HepG2 (cell line): Measurements from ENCODE around the gene CKS1B. TPM values are rescaled to one million over a fixed set of nuclear protein-coding genes. Genes with fewer than 3 reads are reported as not detected.

Experiments
- CREB1 ChIP-seq, 2 experiments: fragments of 450-650 bp in 1 of 2; IDR thresholded peaks; 2 replicates each; pipeline ENCODE4 v1.6.1; 2016 to 2017; ENCODE audit warnings: control low read depth in 1 of 2, mild to moderate bottlenecking in 1 of 2, missing compliant biosample characterization in 1 of 2, missing genetic modification characterization in 1 of 2
- HNF4A ChIP-seq: sonication (generic); formaldehyde crosslinking; IDR thresholded peaks from 2 replicates; pipeline ENCODE4 v1.4.0; 2020; ENCODE audit warnings: missing genetic modification reagents
- KDM3A ChIP-seq: IDR thresholded peaks from 2 replicates; pipeline ENCODE4 v1.6.1; 2018; ENCODE audit warnings: low read depth, missing compliant biosample characterization
- MAZ ChIP-seq, 2 experiments: sonication (generic) in 1 of 2; formaldehyde crosslinking in 1 of 2; IDR thresholded peaks; 2 replicates each; pipeline versions ENCODE4 v1.5.0 to v1.6.1; 2012 to 2020; ENCODE audit warnings: low read depth in 2 of 2, mild to moderate bottlenecking in 2 of 2, borderline replicate concordance in 1 of 2, improper control_type of control experiment in 1 of 2, low read length in 1 of 2, missing genetic modification reagents in 1 of 2, moderate library complexity in 1 of 2
- MEF2D ChIP-seq: sonication (generic); formaldehyde crosslinking; IDR thresholded peaks from 2 replicates; pipeline ENCODE4 v1.5.1; 2020; ENCODE audit warnings: mild to moderate bottlenecking, missing genetic modification reagents
- SAP130 ChIP-seq: IDR thresholded peaks from 2 replicates; pipeline ENCODE4 v1.6.1; 2016; ENCODE audit warnings: low read depth
- SATB2 ChIP-seq: sonication (generic); formaldehyde crosslinking; IDR thresholded peaks from 2 replicates; pipeline ENCODE4 v1.5.0; 2020; ENCODE audit warnings: missing genetic modification reagents
- SP140L ChIP-seq: sonication (generic); formaldehyde crosslinking; IDR thresholded peaks from 2 replicates; pipeline ENCODE4 v1.4.0; 2020; ENCODE audit warnings: missing genetic modification reagents, borderline replicate concordance
- SP5 ChIP-seq: IDR thresholded peaks from 2 replicates; pipeline ENCODE4 v1.6.1; 2016; ENCODE audit warnings: low read depth, borderline replicate concordance
- SPEN ChIP-seq: sonication (generic); formaldehyde crosslinking; IDR thresholded peaks from 2 replicates; pipeline ENCODE4 v1.5.1; 2020; ENCODE audit warnings: low read depth, mild to moderate bottlenecking, missing genetic modification reagents
- TEAD3 ChIP-seq: optimal IDR thresholded peaks from 2 replicates; pipeline ENCODE3; 2016; ENCODE audit warnings: borderline replicate concordance
- YEATS2 ChIP-seq: sonication (generic); formaldehyde crosslinking; IDR thresholded peaks from 2 replicates; pipeline ENCODE4 v1.4.0; 2020; ENCODE audit warnings: missing genetic modification reagents, borderline replicate concordance
- ZNF317 ChIP-seq: sonication (generic); formaldehyde crosslinking; IDR thresholded peaks from 2 replicates; pipeline ENCODE4 v1.5.0; 2020; ENCODE audit warnings: mild to moderate bottlenecking, missing genetic modification reagents
- ZNF331 ChIP-seq: sonication (generic); formaldehyde crosslinking; IDR thresholded peaks from 2 replicates; pipeline ENCODE4 v1.4.0; 2020; ENCODE audit warnings: missing genetic modification reagents
- ZNF33A ChIP-seq: sonication (generic); formaldehyde crosslinking; IDR thresholded peaks from 2 replicates; pipeline ENCODE4 v1.5.1; 2020; ENCODE audit warnings: missing genetic modification reagents, mild to moderate bottlenecking, moderate library complexity, borderline replicate concordance
- ZNF496 ChIP-seq: sonication (generic); formaldehyde crosslinking; IDR thresholded peaks from 2 replicates; pipeline ENCODE4 v1.8.1; 2023; ENCODE audit warnings: mild to moderate bottlenecking, moderate library complexity, missing genetic modification reagents; ENCODE audit not compliant: insufficient replicate concordance
- ZNF558 ChIP-seq: sonication (generic); formaldehyde crosslinking; IDR thresholded peaks from 2 replicates; pipeline ENCODE4 v1.9.0; 2022; ENCODE audit warnings: mild to moderate bottlenecking, missing genetic modification reagents, borderline replicate concordance
- ZNF737 ChIP-seq: sonication (generic); formaldehyde crosslinking; IDR thresholded peaks from 2 replicates; pipeline ENCODE4 v1.5.0; 2020; ENCODE audit warnings: missing genetic modification reagents, mild to moderate bottlenecking, borderline replicate concordance
- ZSCAN22 ChIP-seq: sonication (generic); formaldehyde crosslinking; IDR thresholded peaks from 2 replicates; pipeline ENCODE4 v1.4.0; 2020; ENCODE audit warnings: mild to moderate bottlenecking, missing genetic modification reagents
- polyA plus RNA-seq, 8 experiments: library from polyadenylated mRNA; depleted of rRNA in 3 of 8; stranded (reverse) in 7 of 8; unstranded in 1 of 8; fragments of >200 nt; fragmentation: Illumina TruSeq in 4 of 8; extraction: Trizol in 4 of 8; gene quantifications; 2 replicates each; pipeline versions ENCODE4 v1.2.1 to v1.2.3, GENCODE V29; 2011 to 2016; ENCODE audit warnings: low read depth in 4 of 8, missing spikeins in 1 of 8, mixed read lengths in 1 of 8; ENCODE audit not compliant: insufficient read depth in 1 of 8
- total RNA-seq, 5 experiments: library from RNA; depleted of rRNA; stranded (reverse); fragments of >200 nt; fragmentation: Illumina TruSeq; extraction: Trizol; gene quantifications; 2 replicates each; pipeline ENCODE4 v1.2.3, GENCODE V29; 2016; ENCODE audit warnings: low read depth in 1 of 5
- TF ChIP-seq, protein P1 (sequence below): sonication (generic); formaldehyde crosslinking; IDR thresholded peaks from 2 replicates; pipeline ENCODE4 v1.5.0; 2020; ENCODE audit warnings: missing genetic modification reagents
- TF ChIP-seq, protein P2 (sequence below): sonication (generic); formaldehyde crosslinking; IDR thresholded peaks from 2 replicates; pipeline ENCODE4 v1.4.0; 2020; ENCODE audit warnings: missing genetic modification reagents
- TF ChIP-seq, protein P3 (sequence below): sonication (generic); formaldehyde crosslinking; IDR thresholded peaks from 2 replicates; pipeline ENCODE4 v1.8.1; 2023; ENCODE audit warnings: missing genetic modification reagents, inconsistent platforms, borderline replicate concordance
- TF ChIP-seq, protein P4 (sequence below): sonication (generic); formaldehyde crosslinking; IDR thresholded peaks from 2 replicates; pipeline ENCODE4 v1.5.0; 2020; ENCODE audit warnings: missing genetic modification reagents, mild to moderate bottlenecking, borderline replicate concordance
- TF ChIP-seq, protein P5 (sequence below), 2 experiments: sonication (generic) in 1 of 2; formaldehyde crosslinking in 1 of 2; IDR thresholded peaks; 2 replicates each; pipeline versions ENCODE4 v1.5.1 to v1.6.1; 2011 to 2020; ENCODE audit warnings: borderline replicate concordance in 1 of 2, low read depth in 1 of 2, low read length in 1 of 2, mild to moderate bottlenecking in 1 of 2, missing genetic modification reagents in 1 of 2, moderate library complexity in 1 of 2

The CKS1B gene
- total and polyA plus RNA-seq, 2 of the 13 experiments (the other 11 are each of a cell fraction or from before 2014, with no cell fraction given) = 217 to 222 TPM

DNA sequence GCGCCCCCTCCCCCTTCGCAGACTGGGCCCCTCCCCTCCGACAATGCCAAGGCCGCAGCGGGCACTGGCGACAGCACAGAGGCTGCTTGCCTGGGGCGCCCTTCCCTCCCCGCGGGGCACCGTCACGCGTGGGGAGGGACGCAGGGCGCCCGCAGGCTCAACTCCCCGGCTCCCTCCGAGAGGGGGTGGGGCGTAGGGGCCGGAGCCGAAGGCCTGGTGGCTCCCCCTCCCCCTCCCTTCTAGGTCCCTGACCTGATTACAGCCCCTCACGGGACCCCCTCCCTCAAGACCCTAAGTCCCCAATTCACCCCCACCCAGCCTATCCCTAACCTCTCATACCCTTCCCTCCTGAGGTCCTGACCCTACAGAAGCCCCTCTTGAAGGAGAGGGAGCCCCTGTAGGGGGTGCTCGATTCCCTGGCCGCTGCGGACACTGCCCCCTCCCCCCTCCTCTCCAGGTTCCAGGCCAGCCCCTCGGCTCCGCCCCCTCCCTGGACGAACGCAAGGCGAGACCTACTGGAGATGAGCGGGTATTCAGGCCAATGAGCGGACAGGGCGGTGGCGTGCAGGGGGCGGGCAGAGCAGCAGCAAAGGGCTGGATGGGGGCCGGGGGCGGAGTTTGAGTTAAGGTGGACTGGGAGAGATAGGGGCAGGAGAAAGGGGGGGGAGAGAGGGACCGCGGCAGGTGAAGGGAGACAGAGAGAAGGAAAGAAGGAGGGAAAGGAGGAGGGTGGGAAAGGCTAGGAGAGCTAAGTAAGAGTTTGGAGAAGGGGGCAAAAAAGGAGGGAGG lies 27.4 kb downstream of the CKS1B start (continued):
- TF ChIP-seq MAZ (IDR thresholded peaks at IDR 0.05; ENCODE audit: borderline replicate concordance, low read depth, low read length) (peak; percentile 87), MAZ (CRISPR knock-in tag; IDR thresholded peaks at IDR 0.05; ENCODE audit: low read depth) (peak; percentile 34; the same call in 1 of the 2 replicates), YEATS2 (CRISPR knock-in tag) (no peak), SAP130 (CRISPR knock-in tag) (no peak; the same call in 1 of the 2 replicates), ZNF737 (0 out of 2 replicates have a peak, but pooled peaks have one; percentile 79), CREB1 (IDR thresholded peaks at IDR 0.05) (peak; percentile 73; the same call in 1 of the 2 replicates), CREB1 (CRISPR knock-in tag; IDR thresholded peaks at IDR 0.05) (peak; percentile 74), SP5 (CRISPR knock-in tag) (peak; percentile 71), ZNF331 (CRISPR knock-in tag) (no peak), ZNF317 (no peak), KDM3A (CRISPR knock-in tag) (0 out of 2 replicates have a peak, but pooled peaks have one; percentile 25), ZNF558 (CRISPR knock-in tag) (no peak), MEF2D (no peak), ZNF33A (CRISPR knock-in tag) (no peak), TEAD3 (CRISPR knock-in tag) (no peak), HNF4A (CRISPR knock-in tag) (no peak), SP140L (CRISPR knock-in tag) (no peak), ZNF496 (no peak), ZSCAN22 (CRISPR knock-in tag) (no peak), SPEN (CRISPR knock-in tag) (no peak), SATB2 (no peak)
- TF ChIP-seq, protein P1, sequence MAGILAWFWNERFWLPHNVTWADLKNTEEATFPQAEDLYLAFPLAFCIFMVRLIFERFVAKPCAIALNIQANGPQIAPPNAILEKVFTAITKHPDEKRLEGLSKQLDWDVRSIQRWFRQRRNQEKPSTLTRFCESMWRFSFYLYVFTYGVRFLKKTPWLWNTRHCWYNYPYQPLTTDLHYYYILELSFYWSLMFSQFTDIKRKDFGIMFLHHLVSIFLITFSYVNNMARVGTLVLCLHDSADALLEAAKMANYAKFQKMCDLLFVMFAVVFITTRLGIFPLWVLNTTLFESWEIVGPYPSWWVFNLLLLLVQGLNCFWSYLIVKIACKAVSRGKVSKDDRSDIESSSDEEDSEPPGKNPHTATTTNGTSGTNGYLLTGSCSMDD (CRISPR knock-in tag) = no peak
- TF ChIP-seq, protein P2, sequence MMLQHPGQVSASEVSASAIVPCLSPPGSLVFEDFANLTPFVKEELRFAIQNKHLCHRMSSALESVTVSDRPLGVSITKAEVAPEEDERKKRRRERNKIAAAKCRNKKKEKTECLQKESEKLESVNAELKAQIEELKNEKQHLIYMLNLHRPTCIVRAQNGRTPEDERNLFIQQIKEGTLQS (CRISPR knock-in tag) = no peak
- TF ChIP-seq, protein P3, sequence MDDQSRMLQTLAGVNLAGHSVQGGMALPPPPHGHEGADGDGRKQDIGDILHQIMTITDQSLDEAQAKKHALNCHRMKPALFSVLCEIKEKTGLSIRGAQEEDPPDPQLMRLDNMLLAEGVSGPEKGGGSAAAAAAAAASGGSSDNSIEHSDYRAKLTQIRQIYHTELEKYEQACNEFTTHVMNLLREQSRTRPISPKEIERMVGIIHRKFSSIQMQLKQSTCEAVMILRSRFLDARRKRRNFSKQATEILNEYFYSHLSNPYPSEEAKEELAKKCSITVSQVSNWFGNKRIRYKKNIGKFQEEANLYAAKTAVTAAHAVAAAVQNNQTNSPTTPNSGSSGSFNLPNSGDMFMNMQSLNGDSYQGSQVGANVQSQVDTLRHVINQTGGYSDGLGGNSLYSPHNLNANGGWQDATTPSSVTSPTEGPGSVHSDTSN (CRISPR knock-in tag) = no peak
- TF ChIP-seq, protein P4, sequence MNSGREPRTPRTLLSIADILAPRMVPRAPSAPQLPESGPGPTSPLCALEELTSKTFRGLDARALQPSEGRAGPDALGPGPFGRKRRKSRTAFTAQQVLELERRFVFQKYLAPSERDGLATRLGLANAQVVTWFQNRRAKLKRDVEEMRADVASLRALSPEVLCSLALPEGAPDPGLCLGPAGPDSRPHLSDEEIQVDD (CRISPR knock-in tag) = 0 out of 2 replicates have a peak, but pooled peaks have one; percentile 21
- TF ChIP-seq, protein P5, sequence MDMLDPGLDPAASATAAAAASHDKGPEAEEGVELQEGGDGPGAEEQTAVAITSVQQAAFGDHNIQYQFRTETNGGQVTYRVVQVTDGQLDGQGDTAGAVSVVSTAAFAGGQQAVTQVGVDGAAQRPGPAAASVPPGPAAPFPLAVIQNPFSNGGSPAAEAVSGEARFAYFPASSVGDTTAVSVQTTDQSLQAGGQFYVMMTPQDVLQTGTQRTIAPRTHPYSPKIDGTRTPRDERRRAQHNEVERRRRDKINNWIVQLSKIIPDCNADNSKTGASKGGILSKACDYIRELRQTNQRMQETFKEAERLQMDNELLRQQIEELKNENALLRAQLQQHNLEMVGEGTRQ (IDR thresholded peaks at IDR 0.05; ENCODE audit: low read depth, low read length) = no peak
- TF ChIP-seq, protein P5 (CRISPR knock-in tag; IDR thresholded peaks at IDR 0.05; ENCODE audit: borderline replicate concordance) = no peak
